ENCODE data around the gene MPPED1.

Gene MPPED1

DNA sequence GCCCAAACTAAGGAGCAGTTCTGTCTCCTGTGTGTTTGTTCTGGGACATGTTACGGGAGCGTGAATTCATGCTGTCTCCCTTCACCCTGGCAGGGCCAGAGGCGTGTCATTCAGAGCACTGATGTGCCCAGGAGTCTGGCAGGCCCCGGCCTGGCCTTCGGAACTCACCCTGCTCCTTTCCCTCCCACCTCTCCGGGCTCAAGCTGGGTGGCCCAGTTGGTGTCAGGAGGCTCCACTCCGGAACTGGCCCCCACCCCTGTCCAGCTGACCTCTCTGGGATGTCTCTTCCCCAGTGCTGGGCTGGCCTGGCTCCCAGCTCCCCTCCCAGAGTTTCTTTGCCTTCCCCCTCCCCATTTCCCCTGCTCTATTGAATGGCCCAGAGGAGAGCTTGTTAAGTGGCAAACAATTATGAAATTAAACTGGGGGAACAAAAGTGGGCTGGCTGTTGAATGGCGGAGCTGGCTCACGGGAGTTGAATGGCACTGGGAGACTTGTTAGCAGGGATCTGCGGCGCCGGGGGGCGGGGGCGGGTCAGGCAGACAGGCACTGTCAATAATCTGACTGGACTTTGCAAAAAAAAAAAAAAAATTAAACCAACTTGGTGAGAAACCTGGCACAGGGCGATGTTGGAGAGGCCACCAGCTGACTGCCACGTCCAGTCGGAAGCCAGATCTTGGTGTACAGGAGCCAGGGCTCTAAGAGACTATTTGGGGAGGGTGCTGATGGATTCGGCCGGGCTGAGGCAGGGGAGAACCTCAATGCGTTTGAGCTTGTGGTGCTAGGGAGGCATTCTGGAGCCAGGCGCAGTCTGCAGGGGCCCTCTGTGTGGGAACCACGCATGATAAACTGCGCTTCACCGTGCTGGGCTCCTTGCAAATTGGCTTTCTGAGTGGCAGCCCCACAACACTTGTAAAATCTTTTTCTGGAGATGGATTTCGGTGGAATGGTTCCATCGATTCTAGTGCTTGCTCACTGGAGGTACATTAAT is 1.3 kb downstream of the MPPED1 start:
- no peak for DNase-seq

DNA sequence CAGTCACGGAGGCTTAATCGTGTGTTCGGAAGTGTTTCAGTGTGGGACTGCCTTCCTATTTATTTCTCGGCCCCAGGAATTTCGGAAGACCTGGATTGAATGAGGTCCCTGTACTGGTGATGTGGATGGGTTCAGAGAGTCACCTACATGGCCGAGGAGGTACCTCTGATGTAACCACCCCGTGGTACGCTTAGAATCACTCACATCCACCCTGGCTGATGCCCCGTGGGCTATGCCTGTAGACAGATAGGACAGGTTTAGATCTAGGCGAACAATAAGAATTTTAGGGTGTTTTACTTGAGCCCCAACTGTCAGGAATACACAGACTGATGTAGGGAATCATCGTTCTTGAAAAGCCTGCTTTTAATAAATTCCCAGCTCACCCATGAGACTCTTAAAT is 2.0 kb downstream of the MPPED1 start:
- no peak for DNase-seq

DNA sequence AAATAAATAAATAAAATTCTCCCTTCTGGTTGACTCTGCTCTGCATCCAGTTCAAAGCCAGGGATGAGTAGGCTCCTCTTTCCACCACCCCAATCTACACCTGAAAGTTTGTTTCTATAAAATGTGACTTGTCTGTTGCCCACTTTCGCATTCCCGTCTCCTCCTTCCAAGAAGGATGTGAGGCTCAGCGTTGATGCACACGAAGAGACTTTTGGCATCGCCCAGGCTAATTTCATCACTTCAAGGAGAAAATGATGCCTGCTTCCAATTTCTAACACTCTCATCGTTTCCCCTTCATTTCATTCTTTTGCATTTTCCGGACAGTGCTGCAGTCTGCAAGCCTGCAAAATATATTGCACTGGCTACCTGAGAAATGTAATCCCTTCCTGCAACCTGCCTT is 3.9 kb downstream of the MPPED1 start:
- no peak for DNase-seq

DNA sequence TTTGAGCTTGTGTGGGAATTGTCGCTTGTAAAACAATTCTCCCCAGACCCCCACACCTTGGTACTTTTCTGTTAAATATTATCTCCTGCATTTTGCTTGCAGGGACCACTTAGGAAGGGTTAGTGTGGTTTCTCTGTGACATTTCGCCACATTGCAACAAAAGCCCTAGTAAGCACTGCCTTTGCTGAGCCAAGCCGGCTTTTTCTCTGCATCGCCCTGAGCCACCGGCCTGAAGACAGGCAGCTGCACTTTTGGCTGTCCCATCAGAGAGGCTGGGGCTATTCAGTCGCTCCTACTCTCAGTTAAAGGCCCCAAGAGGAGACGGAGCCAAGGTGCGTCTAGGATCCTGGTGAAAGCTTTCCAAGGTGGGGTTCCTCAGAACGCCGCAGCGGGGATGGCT is 5.7 kb downstream of the MPPED1 start:
- DNase-seq = no peak

DNA sequence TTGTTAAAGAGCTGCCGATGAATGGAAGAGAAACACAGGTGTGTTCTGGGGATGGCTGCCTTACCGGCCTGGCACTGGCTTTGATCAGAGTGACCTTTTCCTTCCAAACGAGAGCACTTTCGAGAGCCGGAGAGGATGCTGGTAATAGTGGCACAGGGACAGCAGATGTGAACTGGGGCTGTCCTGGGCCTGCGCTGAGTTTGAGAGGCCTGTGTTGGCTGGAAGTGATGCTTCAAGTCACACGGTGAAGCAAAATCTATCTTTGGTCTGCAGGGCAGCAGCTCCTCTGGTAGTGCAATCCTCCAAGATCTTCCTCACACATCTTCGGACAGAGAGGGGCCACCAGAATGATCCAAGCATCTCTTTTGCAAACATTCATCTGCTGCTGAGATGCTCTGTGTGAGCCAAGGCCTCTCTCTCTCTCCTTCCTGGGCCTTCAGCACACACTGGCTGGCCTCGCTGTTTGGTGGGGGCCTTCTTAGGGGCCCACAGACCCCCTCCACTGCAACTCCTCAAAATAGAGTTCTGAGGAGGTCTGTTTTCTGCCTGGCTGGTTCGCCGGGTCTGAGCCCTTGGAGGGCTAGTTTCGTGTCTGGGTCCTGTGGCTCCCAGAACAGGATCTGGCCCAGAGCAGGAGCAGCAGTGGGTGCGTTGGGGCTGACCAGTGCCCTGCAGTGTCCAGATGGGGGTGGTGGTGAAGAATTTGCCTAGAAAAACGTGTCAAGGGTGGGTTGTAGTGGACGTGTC is 6.4 kb downstream of the MPPED1 start:
- no peak for DNase-seq

DNA sequence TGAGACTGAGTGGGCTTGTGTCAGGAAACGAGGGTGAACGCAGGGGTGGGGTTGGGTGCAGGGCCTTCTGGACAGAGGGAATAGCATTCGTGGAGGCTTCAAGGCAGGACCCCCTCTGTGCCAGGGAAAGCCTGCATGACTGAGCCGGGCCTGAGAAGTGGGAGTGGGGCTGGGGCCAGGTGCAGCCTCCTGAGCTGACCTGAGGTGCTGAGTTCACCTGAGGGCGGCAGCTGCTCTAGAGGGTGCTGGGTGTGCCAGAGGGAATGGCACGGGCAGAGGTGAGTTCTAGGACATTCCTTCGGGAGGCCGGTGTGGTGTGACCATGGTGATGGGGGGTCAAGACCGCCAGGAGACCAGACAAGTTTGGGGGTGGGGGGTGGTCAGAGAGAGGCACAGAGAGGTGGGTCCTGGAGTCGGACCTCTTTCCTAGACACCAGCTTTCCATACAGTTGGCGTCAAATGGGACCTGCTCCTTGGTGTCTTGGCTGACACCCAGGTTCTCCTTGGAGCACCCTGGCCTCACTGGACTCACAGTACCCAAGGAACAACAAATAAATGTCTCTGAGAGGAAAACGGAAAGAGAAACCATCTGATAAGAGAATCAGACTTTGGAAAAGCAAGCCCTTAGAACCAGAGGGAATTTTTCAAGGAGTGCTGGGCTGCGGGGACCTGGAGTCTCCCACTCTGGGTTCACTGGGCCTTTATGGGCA is 7.7 kb downstream of the MPPED1 start:
- DNase-seq = no peak

DNA sequence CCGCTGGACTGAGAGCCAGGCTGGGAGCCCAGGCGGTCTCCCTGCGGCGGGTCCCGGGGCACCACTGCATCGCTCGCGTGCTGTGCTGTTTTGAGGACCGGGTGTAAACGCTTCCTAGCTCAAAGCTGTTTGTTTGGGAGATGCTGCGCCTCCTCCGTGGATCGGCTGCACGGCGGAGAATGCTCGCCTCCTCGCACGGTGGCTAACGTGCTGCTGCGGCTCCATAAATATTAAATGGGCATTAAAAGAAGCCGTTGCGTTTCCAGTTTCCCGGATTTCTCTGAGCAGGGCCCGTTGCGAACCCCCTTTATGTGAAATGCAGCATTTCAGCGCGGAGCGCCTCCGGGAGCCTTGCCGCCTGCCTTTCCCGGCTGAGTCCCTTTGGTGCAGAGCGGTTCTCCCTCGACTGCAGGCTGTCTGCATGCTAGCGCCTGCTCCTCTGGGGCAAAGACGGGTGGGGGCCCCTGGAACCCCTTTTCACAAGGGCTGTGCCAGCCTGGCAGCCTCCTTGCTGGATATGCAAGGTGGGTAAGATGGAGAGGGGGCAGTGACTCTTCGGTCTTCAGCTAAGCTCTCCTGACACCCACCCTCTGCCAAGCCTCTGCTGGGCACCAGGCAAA is 9.3 kb downstream of the MPPED1 start:
- no peak for DNase-seq

DNA sequence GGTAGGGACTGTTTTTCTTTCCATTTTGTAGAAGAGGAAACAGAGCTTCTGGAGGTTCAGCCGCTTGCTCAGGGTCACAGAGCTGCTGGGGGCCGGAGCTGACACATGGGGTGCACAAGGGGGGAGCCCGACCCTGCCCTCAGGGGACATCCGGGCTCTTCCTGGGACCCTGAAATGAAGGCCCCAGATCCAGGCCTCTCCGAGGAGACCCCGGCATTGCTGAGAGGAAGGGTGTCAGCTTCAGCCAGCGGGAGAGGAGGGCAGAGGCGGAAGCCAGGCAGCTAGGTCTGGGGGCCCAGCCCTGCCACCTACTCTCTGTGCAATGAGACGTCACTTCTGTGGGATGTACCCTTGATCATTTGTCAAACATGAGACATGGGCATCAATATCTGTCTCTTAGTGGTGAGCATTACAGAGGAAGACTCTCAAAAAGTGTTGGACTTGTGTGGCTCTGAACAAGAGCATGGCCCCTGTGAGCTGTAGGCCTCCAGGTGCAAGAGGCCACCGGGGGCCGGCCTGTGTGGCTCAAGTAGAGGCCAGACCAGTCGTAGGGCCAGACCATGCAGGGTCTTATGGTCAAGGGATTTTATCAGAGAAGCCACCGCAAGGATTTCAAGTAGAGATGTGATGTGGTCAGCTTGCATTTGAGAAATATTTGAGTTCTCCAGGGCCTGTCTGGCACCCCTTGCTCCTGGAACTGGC is 10.3 kb downstream of the MPPED1 start:
- no peak for DNase-seq

DNA sequence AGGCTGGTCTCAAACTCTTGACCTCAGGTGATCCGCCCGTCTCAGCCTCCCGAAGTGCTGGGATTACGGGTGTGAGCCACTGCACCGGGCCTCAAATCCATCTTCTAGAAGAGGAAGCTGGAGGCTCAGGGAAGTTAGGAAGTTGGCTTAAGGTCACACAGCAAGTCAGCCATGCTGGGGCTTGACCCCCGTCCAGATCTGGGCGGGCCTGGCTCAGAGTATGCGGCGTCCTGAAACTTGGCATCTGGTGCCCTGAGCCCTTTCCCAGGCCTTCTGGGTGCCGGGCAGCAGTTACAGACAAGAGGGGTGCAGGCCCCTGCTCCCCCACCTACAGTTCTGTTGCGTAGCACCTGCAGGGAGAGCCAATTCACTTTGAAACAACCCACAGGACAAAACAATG is 11.2 kb downstream of the MPPED1 start:
- no peak for DNase-seq

DNA sequence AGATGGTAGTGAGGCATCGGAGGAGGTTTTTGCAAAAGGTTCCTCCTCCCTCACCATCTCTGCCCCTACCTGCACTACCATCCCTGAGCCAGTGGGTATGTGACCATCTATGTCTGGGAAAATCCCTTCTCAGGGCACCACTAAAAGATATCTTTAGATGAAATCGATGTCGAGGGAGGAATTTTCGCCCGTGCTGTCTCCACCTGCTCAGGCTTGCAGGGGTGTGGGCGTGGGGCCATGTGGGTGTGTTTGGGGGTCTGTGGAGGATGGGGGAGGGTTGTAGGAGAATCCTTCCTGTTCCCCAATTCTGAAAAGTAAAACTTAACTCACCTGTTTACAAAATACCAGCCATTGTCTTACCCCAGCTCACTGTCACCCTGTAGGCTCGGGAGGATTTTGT is 12.4 kb downstream of the MPPED1 start:
- DNase-seq = no peak

DNA sequence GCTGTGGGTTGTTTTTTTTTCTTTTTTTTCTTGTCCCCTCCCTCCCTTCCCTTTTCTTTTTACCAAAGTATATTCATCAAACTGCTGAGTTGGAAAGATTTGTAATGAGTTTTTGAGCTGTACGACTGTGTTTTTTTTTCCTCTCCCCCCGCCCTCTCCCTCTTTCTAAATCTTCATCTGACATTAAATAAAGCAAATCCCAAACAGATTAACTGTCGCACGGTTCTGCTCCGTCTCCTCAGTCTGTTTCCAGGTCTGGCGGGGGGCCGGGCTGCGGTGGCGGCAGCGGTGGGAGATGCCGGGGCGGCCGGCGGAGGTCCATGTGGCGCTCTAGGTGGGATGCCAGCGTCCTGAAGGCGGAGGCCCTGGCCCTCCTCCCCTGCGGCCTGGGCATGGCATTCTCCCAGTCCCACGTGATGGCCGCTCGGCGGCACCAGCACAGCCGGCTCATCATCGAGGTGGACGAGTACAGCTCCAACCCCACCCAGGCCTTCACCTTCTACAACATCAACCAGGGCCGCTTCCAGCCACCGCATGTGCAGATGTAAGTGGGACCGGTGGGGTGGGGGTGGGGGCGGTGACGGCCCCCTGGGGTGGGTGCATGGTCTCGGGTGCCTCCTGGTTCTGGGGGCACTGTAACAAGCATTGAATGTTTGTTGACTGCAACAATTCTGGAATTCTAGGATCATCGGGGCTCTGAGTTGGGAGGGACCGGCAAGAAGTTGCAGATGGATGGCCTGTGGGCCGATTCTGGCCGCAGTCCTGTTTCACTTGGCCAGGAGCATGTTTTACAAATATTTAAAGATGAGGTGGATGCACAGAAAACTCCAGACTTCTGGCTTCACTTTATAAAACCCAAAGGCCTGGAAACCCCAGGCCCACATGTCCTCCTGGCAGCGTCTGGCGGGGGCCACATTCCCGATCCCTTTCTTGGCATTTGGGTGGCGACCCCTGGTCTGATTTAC is 13.1 kb downstream of the MPPED1 start:
- no peak for DNase-seq

DNA sequence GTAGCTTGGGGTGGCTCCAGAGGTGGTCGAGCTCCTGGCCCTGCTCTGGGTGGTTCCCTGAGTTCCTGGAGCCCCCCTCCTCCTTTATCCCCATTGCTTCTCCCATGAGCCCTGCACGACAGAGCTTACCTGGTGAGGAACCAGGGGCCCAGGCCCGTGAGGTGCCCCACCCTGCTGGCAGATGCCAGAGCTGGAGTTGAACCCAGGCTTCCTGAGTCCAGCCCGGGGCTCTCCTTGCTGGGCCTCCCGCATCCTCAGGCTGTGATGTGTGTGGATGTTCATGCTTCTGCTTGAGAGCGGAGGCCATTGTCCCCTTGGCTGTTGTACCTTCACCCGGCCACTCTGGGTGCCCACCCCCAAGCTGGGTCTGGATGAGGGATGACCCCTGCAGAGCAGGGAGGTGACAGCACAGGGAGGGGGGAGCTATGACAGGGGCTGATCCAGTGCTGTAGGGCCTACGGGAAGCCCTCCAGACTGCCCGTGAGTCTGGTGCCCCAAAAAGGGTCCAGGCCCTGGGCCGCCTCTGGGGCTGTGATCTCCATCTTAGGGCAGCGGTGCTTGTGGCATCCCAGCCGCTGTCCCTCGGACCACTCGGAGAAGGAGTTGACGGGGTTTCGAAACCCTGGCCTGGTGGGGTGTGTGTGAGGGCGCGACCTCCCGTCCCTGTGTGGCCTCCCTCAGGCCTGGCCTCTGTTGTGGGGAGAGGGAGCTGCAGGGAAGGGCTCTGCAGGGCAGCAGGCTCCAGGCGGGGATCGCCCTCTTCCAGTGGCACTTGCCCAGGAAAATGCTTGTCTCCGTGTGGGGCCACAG is 14.4 kb downstream of the MPPED1 start:
- no peak for DNase-seq

DNA sequence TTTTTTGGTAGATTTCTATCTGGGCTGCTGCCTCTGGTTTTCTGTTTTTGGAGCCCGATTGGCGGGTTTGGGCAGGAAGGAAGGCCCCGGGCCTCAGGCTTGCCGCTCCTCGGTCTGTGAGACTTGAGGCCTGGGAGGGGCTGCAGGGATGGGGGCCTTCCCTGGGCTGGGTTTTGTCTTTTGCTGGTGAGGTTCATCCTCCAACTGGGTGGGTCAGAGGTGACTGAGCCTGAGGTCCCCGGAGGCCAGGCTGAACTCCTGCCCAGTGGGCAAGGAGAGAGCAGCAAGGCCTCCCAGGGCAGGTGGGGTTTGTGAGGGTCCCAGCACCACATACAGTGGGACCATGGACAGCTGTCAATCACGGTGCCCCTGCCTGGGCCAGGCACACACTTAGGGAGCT is 15.0 kb downstream of the MPPED1 start:
- DNase-seq = no peak

DNA sequence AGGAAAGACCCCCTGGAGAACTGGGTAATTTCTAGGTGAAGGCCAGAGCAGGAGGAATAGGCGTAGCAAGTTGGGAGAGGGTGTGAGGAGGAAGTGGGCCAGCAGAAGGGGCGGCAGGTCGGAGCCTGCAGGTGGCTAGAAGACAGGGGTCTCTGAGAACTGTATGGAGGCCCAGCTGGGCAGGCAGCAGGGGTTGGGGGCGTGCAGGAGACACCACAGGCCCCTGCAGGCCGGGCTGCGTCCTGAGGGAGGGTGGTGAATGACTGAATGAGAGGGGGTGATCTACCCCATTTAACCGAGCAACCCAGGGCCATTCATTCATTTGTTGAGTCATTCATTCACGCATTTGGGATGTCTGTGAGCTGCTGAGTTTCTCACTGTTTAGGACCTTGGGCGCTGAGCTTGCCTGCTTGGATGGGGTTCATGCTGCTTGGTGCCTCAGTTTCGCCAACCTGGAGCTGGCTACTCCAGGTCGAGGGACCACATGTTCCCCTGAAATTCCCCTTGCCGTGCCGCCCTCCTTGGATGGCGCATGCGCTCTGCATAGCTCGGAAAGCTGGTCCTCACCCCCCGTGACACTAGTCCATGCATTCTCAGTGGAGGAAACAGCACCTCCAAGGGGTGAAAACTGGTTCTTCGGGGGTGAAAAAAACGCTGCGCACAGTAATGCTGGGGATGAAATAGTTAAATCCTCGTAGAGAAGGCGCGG is 15.6 kb downstream of the MPPED1 start:
- no peak for DNase-seq

DNA sequence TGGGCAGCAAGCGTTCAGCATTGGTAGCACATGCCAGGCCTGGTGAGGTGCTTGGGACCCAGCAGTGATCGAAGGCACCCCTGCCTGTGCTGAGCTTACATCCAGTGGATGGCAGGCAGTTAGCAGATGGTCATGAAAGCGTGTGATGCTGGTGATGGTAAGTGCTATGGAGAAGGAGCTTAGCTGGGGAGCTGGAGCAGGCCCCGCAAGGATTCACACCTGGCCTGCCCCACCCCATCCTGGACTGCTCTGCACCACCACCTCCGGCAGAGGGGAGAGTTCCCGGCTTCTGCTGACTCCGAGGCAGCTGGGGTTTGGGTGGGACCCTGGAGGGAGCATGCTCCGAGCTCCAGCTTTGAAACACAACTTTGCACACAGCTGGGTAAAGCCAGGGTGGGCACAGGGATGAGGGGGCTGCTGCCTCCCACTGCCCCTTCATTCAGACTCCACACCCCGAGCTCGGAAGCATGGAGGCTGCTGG is 16.2 kb downstream of the MPPED1 start:
- no peak for DNase-seq

DNA sequence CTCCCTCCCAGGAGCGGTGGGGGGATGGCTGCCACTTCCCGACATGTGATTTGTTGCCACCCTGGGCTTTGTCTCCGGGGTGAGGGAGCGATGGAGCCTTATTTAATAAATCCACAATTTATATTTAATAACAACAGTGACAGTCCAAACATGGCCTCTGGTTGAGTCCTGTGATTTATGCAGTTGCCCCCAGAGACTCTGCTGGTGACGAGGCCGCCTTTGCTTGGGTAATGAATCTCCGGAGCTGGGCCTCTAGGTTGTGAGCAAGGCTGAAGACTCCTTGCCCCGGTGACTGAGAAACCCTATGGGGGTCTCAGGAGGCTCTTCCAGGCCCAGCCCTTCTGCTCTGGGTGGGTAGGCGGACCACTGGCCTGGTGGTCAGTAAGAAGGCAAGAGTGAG is 16.7 kb downstream of the MPPED1 start:
- no peak for DNase-seq

DNA sequence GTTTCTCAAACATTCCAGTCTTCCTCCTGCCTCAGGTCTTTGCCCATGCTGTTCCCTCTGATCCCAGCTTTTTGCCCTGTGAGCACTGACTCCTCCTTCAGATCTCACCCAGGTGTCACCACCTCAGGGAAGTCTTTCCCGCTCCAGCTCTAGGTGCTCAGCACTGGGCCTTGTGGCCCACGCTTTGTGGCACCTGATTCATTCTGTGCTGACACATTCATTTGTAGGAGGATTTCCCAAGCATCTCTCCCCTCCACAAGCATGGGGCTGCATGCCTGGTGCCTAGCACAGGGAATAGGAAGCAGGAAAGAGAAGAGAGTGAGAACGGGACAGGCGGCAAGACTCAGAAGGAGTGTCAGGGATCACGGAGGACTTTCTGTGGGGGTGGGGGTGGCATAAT is 17.6 kb downstream of the MPPED1 start:
- DNase-seq = no peak

DNA sequence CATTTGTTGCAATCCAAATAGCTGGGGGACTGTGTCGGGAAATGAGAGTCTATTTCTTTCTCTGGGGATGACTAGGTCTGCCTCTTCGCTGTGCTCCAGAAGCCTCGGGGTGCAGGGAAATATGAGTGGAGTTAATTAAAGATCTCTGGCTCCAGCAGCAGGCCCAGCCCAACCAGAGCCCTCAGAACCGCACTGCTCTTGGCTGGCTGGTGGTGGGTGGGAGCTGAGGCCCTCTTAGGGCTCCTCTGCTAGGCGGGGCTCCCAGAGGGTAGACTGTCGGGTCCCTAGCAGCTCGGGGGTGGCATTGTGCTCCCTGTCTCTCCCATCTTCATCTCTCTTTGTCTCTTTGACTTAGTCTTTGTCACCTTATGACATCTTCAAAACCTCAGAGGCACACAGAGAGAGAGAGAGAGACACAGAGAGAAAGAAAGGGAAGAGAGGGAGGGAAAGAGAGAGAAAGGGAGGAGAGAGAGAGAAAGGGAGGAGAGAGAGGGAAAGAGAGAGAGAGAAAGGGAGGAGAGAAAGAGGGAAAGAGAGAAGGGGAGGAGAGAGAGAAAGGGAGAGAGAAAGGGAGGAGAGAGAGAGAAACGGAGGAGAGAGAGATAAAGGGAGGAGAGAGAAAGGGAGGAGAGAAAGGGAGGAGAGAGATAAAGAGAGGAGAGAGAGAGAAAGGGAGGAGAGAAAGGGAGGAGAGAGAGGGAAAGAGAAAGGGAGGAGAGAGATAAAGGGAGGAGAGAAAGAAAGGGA is 20.2 kb downstream of the MPPED1 start:
- no peak for DNase-seq

Measured in activated T-cell treated with anti-CD3 and anti-CD28 coated beads, Interleukin-2, amount 50 U/mL, for 48 hours (primary cell).